Ramos (cell line): ENCODE results near the gene USP47.

Experiments used
- in situ Hi-C: fragments of 300-500 bp; cut with MboI; formaldehyde crosslinking; loops from one replicate; pipeline ENCODE4 v1.14.3; 2022; ENCODE audit warnings: low sequenced_read_pairs; ENCODE audit not compliant: unreplicated experiment

The USP47 gene

GRCh38 chr11:11976481-11977127 lies 134.8 kb downstream of the USP47 start:
- in situ Hi-C loops, result no loop called here

DNA sequence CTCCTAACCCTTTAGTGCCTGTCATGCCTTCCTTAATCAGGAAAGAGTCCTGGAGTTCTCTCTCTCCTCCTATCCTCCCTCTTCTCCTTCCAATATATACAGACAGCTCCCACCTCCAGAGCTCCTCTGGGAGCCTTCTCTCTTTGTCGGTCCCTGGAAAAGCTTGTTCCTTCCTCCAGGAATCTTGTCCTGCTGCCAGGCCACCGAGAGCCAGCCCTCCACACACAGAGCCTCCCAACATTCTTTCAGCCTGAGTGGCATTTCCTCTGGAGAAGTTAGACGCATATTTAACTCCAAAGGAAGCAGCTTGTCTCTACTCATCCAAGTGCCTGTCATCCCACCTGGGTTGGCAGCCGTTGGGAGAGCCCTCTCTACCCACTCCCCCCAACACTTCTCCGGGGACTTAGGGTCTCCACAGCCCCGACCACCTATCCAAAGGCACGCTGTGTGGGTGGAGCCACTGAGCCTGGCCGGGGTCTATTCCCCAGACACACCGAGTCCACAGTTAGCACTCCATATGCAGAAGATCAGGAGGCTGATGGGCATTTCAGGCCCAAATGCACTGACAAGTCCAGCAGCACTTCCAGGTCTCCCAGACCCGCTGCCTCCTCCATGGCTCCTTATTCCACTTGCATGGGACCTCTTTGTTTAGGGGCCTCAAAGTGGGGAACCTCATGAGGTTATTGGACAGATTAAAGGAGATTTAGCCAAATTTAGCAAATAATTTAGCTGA lies 135.6 kb downstream of the USP47 start:
- in situ Hi-C loops, result no loop called here

GRCh38 chr11:11978098-11978637 lies 136.4 kb downstream of the USP47 start:
- in situ Hi-C loops, result no loop called here

DNA sequence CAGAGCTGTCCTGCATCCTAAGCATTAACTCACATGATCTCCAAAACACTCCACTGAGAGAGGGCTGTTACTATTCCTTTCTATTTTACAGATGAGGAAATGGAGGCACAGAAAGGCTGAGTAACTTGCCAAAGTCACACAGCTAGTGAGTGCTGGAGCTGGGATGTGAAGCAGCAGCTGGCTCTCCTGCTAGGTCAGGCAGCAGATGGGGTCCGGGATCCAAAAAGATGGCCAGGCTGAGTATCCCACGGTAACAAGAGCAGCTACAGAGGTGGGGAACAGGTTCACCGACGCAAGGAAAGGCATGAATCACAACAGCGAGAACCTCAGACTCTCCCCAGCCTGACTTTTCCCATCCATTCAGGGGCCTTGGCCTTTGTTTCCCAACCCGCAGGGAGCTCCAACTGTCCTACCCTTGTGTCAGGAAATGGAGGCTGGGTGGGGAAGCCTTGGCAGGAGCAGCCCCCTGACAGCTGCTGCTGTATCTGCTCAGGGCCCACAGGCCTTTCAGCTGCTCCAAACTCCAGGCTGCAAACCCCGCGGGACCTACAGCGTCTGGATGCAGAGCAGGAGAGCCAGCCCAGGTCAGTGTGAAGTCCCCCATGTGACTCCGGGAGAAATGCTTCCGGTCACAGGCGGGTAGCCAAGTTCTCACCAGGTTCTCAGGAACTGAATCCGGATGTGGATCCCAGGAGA lies 137.2 kb downstream of the USP47 start:
- in situ Hi-C loops, result no loop called here

DNA sequence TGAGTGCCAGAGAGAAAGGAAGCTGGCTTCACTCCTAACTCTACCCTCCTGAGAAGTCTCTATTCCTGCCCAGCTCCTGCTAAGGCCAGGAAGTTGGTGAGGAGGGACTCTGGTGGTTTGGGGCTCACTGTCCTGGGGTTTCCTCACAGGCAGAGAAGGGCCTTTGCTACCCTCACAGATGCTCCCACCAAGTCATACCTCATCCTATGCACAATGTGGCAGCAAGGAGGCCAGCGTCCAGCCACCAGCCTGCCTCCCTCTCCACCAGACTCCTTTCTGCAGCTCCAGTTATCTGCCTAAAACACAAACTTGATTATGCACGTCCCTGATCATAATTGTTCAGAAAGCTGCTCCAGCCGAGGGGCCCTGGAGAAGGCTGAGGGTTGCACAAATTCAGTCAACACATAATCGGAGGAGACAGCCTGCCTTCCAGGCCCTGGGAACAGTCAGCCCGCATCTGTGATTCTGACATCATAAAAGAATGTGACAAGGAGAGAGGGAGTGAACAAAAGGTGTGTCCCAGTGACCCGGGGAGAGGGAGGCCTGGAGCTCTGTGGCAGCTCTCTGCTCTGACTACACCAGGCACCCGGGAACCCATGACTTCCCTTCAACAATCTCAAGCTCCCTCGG lies 137.8 kb downstream of the USP47 start:
- in situ Hi-C loops, result no loop called here

DNA sequence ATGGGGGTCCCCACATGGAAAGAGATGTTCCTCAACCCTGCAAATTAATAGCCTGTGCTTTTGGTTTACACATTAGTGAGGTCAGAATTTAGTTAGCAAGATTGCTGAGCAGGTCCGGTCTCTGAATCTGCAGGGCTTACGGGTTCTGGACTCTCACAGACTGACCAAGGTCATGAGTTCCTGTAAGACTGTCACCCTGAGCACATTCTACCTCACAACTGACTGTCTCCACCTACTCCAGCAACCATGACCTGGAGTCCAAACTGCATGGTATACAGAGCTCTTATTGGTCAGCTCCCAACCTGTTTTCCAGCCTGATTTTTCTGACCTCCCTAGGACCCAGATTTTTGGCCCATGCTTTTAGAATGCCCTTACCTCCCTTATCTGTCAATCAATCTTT lies 138.4 kb downstream of the USP47 start:
- in situ Hi-C loops, result no loop called here

DNA sequence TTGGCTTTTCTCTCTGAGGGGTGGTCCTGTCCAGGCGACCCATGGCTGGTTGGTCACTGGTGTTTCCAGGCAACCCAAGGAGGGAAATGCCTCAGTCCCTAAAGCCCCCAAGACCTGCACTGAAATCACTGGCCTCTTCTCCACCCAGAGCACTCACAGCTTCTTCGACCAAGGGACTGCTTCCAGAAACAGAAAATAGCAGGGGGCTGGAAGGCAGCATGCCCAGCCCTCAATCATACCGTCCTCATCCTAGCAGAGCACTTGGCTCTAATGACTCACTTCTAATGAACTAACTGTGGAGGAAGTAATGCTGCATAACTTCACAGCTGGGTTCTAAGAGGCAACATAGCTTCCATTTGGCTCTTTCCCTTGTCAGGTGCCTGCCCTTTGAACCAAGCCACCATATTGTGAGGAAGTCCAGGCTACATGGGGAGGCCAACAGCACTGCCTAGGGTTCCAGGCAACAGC lies 139.1 kb downstream of the USP47 start:
- in situ Hi-C loops, result no loop called here

DNA sequence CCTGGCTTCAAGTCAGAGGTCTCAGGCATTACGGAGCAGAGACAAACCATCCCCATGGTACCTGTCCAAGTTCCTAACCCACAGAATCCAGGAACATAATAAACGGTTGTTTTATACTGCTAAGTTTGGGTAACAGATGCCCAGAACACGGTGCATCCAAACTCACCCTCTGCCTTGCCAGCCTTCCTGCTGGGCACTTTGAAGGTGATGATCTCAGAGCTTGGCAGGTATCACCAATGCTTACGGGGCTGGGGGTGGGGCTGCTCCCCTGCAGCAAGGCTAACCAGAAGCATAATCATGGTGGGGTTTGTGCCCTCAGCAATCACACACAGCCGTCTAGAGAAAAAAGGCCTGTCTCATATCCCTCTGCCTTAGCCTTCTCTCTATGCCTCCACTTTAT lies 139.6 kb downstream of the USP47 start:
- in situ Hi-C loops, result no loop called here

DNA sequence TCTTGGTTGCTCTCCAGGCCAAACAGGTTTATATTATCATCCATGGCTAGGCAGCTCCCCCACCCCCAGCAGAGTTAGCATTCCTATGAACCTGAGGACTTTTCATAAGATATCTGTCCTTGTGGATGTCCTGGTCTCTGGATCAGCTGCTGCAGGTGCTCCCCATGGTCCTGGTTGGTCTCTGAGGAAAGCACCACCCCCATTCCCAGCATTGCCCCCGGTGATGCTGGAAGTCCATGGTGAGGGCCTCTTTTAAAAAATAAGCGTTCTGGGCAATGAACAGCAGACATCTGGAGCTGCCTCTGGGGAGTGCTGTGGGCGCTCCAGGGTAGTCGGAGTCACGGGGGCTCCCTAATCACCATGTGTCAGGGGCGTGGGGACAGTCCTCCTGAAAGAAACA lies 140.1 kb downstream of the USP47 start:
- in situ Hi-C loops, result no loop called here

DNA sequence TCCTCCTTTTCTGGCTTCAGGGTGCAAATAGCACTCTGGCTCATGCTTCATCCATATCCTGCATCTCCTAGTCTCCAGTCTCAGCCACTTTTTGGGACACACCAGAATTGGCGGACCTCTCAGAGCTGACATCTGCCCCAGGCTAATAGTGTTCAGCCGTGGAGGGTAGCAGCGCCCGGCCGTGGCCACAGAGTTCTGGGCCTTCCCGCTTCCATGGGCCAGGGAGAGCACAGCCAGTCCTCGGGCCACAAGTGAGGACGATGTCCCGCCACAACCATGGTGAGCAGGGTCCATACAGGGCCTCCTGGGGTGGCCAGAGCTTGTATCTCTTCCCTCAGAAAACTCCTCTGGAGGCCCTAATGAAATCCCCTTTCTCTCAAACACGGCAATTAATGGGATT lies 140.7 kb downstream of the USP47 start:
- in situ Hi-C loops, result no loop called here

- in situ Hi-C loops, result no loop called here
Measured at GRCh38 chr11:11982975-11983374, 141.2 kb downstream of the USP47 start.

DNA sequence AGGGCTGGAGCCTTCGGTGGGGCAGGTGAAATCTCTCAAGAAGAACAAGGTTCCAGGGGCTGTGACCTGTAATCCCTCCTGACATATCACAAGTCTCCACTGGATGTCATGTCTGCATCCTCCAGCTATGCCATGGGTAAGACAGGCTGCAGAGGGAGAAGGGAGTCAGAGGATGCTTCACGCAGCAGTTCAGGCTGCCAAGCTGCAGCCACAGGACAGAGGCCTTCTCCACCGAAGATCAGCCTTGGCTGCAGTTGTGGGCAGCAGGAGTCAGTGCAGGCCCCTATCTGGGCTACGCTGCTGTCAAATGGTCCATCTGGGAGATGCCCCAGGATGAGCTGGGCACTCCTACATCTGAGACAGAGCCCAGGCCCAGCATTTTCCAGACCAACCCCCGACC lies 141.7 kb downstream of the USP47 start:
- in situ Hi-C loops, result no loop called here

DNA sequence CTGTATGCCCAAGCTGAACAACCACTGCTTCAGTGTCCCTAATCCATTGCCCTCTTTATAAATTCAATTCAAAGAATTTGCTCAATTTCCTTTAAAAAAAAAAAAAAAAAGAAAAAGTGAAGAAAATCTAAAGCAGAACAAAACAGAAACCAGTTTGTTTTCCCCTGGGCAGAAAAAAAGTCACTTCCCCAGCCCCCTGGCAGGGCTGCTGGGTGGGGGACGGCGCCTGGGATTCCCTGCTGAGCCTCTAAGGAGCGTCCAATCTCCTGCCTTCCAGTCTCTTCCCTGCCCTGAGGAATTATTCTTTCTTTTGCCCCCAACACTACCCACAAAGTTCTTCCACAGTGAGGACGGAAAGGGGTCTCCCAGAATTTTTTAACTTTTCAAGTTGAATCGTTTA lies 142.8 kb downstream of the USP47 start:
- in situ Hi-C loops, result no loop called here

GRCh38 chr11:11985016-11985715 lies 143.4 kb downstream of the USP47 start:
- in situ Hi-C loops, result no loop called here

- in situ Hi-C loops, result no loop called here
Measured at GRCh38 chr11:11985954-11986949, 144.5 kb downstream of the USP47 start.

DNA sequence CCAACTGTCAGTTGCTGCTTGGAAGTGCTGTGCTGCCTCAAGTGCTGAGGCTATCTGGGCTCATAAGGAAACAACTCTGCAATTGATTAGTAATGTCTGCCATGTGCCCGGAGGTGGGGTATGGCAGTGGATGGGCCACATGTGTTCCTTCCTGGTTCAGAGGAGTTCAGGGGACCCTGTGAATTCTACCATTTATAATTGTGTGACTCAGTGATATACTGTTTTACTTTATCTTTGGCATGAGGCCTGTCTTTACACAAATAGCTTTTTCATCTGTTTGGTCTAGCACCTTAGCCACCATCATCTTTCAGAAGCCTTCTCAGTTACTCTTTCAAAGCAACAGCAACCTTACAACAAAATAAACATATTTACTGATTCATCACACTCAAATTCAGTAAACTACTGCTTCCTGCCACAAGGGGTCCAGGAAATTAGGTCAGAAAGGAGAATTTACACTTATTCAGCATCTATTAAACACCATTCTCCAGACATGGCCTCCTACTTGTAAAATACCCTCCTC lies 145.8 kb downstream of the USP47 start:
- in situ Hi-C loops, result no loop called here

- in situ Hi-C loops, result no loop called here
Measured at GRCh38 chr11:11988099-11988651, 146.4 kb downstream of the USP47 start.

DNA sequence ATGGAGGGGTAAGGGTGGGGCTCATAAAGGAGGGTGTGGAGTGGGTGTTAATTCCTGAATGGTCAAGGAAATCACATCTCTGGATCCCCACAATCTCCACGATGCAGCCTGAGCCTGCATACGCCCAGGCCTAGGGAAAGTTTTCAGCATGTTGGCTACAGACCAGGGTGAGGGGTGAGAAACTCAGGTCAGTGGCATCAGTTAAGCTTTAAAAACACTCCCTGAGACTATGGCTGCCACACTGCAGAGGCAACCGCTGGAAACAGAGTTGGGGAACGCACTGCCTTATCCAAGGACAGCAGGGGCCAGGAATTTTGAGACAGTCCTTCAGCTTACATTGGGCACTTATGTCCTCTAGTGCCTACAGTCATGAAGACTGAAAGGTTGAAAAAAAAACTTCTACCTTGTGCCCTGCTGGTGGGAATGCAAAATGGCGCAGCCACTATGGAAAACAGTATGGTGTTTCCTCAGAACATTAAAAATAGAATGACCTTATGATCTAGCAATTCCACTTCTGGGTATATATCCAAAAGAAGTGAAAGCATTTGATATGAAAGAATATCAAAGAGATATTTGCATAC lies 147.0 kb downstream of the USP47 start:
- in situ Hi-C loops, result no loop called here
